GM12864 (cell line): ENCODE measurements around the gene GP5.

Experiments used
- DNase-seq: peaks from one replicate; pipeline ENCODE4 v3.0.0-alpha.2; 2011; ENCODE audit warnings: low read depth
- H3K4me3 ChIP-seq: 2 replicates; pipeline ENCODE4 v1.5.1; 2011; ENCODE audit warnings: mild to moderate bottlenecking, low read depth, low read length, control low read depth
- TF ChIP-seq, protein P1 (sequence below): IDR thresholded peaks from 2 replicates; pipeline ENCODE4 v1.5.1; 2011; ENCODE audit warnings: low read depth, mild to moderate bottlenecking, moderate library complexity, low read length, control low read depth, inconsistent platforms; ENCODE audit errors: missing control alignments

The GP5 gene

DNA sequence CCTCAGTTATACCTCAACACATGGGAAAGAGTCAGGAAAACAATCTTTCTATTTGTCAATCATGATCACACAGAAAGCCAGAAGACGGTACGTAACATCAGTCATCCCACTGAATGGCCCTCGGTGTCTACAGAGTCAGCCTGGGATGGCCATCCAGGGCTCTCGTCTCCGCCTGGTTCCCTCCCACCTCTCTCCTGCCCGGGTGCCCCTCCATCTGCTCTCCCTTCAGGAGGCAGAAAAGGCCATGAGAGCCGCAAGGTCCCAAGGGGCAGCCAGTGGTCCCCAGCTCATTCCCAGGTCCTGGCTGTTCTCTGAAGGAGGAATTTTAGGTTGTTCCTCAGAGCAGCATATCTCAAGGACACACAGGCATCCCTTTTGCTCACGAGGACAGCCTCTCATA, 25.2 kb downstream of the GP5 start:
- no peak overlapping the region for H3K4me3 ChIP-seq
- no peak for DNase-seq
- TF ChIP-seq, protein P1, sequence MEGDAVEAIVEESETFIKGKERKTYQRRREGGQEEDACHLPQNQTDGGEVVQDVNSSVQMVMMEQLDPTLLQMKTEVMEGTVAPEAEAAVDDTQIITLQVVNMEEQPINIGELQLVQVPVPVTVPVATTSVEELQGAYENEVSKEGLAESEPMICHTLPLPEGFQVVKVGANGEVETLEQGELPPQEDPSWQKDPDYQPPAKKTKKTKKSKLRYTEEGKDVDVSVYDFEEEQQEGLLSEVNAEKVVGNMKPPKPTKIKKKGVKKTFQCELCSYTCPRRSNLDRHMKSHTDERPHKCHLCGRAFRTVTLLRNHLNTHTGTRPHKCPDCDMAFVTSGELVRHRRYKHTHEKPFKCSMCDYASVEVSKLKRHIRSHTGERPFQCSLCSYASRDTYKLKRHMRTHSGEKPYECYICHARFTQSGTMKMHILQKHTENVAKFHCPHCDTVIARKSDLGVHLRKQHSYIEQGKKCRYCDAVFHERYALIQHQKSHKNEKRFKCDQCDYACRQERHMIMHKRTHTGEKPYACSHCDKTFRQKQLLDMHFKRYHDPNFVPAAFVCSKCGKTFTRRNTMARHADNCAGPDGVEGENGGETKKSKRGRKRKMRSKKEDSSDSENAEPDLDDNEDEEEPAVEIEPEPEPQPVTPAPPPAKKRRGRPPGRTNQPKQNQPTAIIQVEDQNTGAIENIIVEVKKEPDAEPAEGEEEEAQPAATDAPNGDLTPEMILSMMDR: no peak

DNA sequence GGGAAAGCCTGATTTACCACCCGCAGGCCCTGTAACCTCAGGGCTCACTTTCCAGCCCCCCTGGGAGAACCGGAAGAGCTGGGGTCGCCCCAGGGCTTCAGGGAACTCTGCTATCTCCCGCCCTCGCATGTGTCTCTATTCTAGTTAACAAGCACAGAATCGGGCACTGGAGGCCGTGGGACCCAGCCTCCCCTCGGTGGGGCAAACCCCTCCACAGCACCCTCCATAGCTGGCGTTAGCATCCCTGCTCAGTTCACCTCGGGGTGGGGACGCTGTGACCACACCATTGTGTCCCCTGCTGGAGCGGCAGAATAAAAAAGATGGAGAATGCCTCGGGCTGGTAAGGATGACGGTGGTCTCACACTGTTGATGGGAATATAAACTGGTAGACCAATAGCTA, 26.0 kb downstream of the GP5 start:
- no peak for DNase-seq
- TF ChIP-seq, protein P1: no peak
- H3K4me3 ChIP-seq: no peak overlapping the region

DNA sequence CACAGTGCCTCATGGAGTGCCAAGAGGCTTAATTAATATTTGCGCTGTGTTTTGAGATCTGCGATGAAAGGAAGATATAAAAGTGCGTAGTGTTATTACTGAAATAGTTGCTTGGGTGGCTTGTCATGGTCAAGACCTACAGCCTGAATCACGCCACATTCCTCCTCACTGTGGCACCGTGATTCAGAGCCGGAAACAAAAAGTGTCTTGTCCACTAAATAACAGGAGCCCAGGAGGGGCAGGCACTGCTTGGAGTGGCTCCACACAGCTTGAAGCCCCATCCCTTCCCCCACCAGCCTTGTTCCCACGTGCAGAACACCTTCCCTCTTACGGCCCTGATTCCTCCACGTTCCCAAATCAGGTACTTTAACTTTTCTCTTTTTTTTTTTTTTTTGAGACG, 28.3 kb downstream of the GP5 start:
- DNase-seq: no peak
- TF ChIP-seq, protein P1: no peak
- no peak overlapping the region for H3K4me3 ChIP-seq

DNA sequence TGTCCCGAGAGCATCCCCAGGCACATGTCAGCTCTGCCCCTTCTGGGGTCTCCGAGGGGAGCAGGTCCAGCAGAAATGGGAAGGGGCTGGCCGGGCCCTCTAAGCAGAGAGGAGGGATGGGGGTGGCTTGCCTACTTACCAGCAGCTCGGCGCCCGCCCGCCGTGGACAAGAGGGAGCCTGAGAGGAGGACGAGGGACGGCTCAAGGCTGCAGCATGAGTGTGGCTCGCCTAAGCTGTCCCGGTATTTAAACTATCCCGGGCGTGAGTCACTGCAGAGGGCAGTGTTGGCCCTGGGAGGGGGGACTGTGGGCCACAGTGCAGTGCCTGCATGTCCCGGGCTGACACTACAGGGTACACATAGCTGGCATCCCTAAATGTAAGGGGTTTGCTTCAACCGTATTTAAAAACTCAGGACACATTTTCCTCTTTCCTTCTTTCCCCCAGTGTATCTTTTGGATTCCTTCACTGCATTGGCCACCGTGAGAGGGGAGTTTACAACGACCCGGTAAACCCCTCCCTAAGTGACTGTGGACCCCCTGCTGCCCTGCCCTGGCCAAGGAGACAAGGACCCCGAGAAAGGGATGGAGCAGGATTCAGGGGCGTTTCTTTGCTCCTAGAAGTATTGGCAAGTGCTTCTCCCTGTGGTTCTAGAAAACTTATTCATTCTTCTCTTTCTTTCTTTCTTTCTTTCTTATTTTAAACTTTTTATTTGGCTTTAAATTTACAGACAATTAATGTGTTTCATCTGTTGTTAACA, 29.4 kb downstream of the GP5 start, which contains the start of gene LRRC15:
Gene LRRC15, minus strand, starts transcription at position 222 of the 758 bp plus-strand sequence. CDS start 8,700 bp downstream, outside the sequence.
- no peak within 1 kb of the TSS for H3K4me3 ChIP-seq
- TF ChIP-seq, protein P1: no peak
- DNase-seq: no peak

DNA sequence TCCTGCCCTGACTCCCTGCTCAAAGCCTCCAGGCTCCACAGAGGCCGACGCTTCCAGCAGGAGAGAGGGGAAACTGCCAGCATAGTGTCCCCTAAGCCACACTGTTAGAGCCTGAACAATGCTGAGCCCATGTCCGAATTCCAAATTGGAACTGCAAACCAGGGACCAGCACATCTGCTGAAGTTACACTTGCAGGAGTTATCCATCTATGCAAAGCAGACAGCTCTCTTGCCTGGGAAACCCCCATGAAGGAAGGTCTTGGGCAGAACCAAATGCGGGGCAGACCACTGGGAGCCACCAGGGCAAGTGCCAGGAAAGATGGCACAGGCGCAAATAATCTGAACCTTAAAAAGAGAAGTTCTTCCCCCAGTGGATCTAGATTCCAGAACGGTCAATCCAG, 30.1 kb downstream of the GP5 start:
- no peak for DNase-seq
- no peak overlapping the region for H3K4me3 ChIP-seq
- TF ChIP-seq, protein P1: no peak

DNA sequence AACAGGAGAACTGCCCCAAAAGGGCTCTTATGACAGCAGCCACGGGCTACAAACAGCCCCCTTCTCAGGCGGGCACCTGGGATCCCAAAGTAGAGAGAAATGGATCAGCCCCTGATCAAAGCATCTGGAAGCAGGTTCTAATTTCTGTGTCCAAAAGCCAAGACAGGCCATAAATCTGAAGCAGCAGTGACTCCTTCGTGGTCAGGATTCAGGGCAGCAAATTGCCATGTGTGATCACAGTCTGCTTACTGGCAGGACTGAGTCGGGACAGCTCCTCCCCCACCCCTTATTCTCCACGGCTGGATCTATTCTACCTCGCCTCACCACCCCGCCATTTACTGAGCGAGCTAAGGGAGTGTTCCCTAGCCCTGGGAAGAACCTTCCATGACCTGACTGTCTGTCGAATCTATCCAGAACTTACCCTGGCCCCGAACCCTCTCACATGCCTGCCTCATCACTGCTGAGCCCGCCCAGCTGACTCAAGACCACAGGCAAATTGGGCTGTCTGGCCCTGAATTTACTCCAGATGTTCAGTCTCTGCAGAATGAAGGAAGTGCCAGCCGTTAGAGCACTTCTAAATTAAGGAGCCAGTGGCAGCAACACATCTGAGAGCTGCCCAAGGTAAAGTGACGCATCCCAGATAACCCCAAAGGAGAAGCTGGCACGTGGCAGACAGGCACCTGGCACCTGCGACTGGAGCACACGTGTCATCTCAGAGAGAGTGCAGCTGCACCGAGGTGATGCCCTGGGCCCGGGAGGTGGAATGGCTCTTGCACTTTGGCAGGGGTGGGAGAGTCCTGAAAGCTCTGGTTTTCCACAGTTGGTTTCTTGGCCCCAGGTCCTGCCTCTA, 30.8 kb downstream of the GP5 start:
- TF ChIP-seq, protein P1: no peak
- no peak overlapping the region for H3K4me3 ChIP-seq
- DNase-seq: no peak
